GM12874 (cell line): ENCODE results near the gene CCDC85B.

Source experiments
- CTCF ChIP-seq: IDR thresholded peaks from 2 replicates; pipeline ENCODE4 v1.5.1; 2011; ENCODE audit warnings: low read depth, mild to moderate bottlenecking, control low read depth, low read length, moderate library complexity; ENCODE audit not compliant: insufficient read depth

CCDC85B gene

DNA sequence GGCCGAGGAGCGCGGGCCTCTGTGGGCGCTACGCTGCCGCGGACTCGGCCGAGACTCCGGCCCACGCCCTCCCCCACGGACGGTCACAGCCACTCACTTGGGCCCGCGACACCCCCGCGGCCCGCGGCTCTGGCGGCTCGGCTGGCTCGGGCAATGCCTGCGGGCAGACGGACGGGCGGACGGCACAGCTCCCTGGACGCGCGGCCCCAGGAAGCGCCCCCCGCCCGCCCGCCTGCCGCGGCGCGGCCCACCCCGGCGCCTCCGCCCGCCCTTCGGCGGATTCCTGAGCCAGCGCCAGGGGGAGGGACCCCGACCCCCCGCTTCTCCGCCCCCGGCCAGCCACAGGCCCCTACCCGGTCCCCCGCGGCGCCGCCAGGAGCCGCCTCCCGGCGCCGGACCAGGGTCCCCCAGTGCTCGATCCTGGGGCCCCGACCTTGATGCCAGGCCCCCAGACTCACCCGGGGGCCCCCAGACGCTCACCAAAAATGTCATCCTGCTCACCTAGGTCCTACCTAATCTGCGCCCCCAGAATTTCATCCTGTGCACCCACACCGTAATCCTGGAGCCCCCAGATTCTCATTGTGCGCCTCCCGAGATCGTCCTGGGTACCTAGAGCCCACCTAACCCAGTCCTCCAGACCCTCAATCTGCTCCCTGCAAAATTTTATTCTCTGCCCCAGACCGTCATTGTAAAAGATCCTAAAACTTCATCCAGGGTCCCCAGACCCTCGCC is 17.7 kb upstream of the CCDC85B start, which contains the start of gene EFEMP2:
Gene EFEMP2, minus strand, starts transcription at position 215 of the 732 bp plus-strand sequence. CDS start 446 bp downstream, outside the sequence.
- no peak for TF ChIP-seq CTCF

GRCh38 chr11:65873318-65874156 is 16.9 kb upstream of the CCDC85B start:
- no peak for TF ChIP-seq CTCF

DNA sequence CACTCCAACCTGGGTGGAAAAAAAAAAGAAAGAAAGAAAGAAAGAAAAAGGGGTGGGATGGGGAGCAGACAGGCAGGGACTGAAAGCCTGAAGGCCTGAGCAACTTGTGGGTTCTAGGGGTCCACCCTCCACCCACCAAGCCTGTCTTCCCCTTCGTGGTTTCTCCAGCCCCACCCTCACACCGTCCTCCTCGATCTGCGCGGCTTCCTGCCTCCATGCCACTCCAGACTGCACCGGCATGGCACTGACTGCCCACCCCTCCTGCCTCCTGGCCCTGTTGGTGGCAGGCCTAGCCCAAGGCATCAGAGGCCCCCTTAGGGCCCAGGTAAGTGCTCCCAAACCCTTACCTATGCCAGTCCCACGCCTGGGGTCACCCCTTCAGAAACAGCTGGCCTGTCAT is 10.9 kb upstream of the CCDC85B start, which contains the start of gene CTSW:
Gene CTSW, plus strand, starts transcription at position 221 of the 400 bp plus-strand sequence. Its CDS starts 18 bp downstream, at position 239.
- no peak for TF ChIP-seq CTCF

DNA sequence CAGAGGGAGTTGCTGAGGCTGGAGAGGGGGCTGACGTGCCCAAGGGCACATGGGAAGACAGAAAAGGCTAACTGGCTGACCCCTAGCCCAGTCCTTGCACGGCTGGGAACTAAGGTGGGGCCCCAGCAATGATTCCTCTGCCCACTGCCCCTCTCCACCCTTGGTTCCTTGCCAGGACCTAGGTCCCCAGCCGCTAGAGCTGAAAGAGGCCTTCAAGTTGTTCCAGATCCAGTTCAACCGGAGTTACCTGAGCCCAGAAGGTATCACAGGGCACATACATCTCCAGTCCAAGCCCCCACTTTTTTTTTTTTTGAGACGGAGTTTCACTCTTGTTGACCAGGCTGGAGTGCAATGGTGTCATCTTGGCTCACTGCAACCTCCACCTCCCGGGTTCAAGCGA is 10.4 kb upstream of the CCDC85B start:
- TF ChIP-seq CTCF, result no peak

DNA sequence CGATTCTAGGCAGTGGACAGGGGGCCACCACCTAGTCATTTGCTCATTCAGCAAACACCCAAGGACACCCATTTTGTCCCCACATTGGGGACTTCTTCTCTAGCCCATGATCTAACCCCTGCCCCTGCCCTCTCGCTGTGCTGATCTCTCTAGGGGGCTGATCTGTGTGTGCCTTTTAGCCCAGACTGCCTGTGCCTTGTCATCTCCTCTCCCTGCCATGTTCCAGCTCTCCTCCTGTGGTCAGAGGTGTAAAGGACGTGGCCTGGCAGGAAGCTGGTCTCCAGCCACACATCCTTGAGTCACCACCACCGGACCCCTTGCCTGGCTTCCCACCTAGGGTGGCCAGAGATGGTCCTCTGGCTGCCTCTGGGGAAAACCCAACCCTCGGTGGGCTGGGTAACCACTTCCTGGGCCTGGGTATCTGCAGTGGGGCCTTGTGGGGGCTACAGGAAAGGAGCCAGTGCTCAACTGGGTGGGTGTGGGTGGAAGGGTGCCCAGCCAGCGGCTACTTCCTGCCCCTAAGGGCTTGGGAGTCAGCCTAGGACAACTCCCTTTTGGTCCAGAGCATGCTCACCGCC is 9.5 kb upstream of the CCDC85B start:
- TF ChIP-seq CTCF, result no peak

DNA sequence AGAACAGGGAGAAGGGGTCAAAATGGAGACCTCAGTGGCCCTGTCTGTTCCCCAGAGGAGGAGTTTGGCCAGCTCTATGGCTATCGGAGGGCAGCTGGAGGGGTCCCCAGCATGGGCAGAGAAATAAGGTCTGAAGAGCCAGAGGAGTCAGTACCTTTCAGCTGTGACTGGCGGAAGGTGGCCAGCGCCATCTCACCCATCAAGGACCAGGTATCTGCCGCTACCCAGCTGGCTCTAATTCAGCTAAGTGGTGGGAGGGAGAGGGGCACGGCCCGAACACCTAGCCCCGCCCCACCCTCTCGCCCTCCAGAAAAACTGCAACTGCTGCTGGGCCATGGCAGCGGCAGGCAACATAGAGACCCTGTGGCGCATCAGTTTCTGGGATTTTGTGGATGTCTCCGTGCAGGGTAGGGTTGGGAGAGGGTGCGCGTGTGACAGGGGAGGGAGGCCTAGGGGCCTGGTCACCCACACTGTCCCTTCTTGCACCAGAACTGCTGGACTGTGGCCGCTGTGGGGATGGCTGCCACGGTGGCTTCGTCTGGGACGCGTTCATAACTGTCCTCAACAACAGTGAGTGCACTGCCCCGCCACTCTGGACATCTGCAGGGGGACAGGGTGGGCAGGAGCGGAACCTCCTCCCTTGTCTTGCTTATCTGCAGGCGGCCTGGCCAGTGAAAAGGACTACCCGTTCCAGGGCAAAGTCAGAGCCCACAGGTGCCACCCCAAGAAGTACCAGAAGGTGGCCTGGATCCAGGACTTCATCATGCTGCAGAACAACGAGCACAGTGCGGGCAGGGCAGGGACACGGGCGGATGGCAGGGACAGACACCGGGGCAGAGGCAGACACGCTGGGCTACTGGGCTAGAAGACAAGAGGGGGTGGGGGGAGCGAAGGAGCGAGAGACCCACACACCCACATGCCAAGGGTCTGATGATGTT is 8.1 kb upstream of the CCDC85B start:
- TF ChIP-seq CTCF, result no peak
